ENCODE data around the gene A3GALT2.

- TF ChIP-seq POLR2A (IDR thresholded peaks at IDR 0.05; ENCODE audit: low read depth, low read length) = no peak
- TF ChIP-seq POLR2AphosphoS5 (IDR thresholded peaks at IDR 0.05; ENCODE audit: low read depth, low read length) = no peak
- TF ChIP-seq TAF1 (IDR thresholded peaks at IDR 0.05; ENCODE audit: borderline replicate concordance, low read depth, low read length) = no peak
Measured at GRCh38 chr1:33341190-33341589, 20.3 kb upstream of the A3GALT2 start.

Measured in GM12892 (cell line).